RWPE2 (cell line): ENCODE results near the gene GDPD5.
A peak's percentile ranks its signal among the peaks of the same experiment; 100 is the strongest.

Experiments used
- ATAC-seq: fragments of 200-7000 bp; cut with Tn5 transposase; 3 replicates; pipeline ENCODE4 v1.9.1; 2021; ENCODE audit warnings: low read depth
- DNase-seq: peaks from one replicate; pipeline ENCODE4 v3.0.0-alpha.2; 2020; ENCODE audit warnings: low spot score
- H3K27ac ChIP-seq: fragments of 450-650 bp; 2 replicates; pipeline ENCODE4 v1.5.1; 2017; ENCODE audit warnings: mild to moderate bottlenecking; ENCODE audit not compliant: poor library complexity, severe bottlenecking
- H3K27me3 ChIP-seq: fragments of 250-450 bp; sonication (Bioruptor Pico); 2 replicates; pipeline ENCODE4 v1.5.1; 2021; ENCODE audit warnings: mild to moderate bottlenecking, moderate library complexity; ENCODE audit not compliant: insufficient read depth, poor library complexity, severe bottlenecking
- H3K36me3 ChIP-seq: fragments of 250-450 bp; sonication (Bioruptor Pico); 2 replicates; pipeline ENCODE4 v1.5.1; 2020; ENCODE audit warnings: low read depth, mild to moderate bottlenecking, moderate library complexity
- H3K4me1 ChIP-seq: fragments of 250-450 bp; sonication (Bioruptor Pico); 2 replicates; pipeline ENCODE4 v1.5.1; 2021; ENCODE audit warnings: mild to moderate bottlenecking, moderate library complexity; ENCODE audit not compliant: insufficient read depth, poor library complexity, severe bottlenecking
- H3K4me3 ChIP-seq: fragments of 250-450 bp; sonication (Bioruptor Pico); 2 replicates; pipeline ENCODE4 v1.5.1; 2021; ENCODE audit warnings: mild to moderate bottlenecking, moderate library complexity; ENCODE audit not compliant: severe bottlenecking
- H3K9me3 ChIP-seq: fragments of 250-450 bp; sonication (Bioruptor Pico); 2 replicates; pipeline ENCODE4 v1.5.1; 2021; ENCODE audit warnings: mild to moderate bottlenecking, moderate library complexity; ENCODE audit not compliant: severe bottlenecking
- TF ChIP-seq, protein P1 (sequence below): fragments of 450-650 bp; IDR thresholded peaks from one replicate; pipeline ENCODE4 v1.5.1; 2017; ENCODE audit warnings: mild to moderate bottlenecking, moderate library complexity; ENCODE audit not compliant: poor library complexity, severe bottlenecking

Gene GDPD5

GRCh38 chr11:75531325-75531724 is 5.6 kb upstream of the GDPD5 start:
- Histone ChIP-seq H3K4me1 (peaks cover 10% of the 10 kb centered on the region), H3K9me3 (no peaks in the 10 kb centered on the region), H3K27me3 (no peaks in the 10 kb centered on the region), H3K36me3 (no peaks in the 10 kb centered on the region), H3K27ac (no peak overlapping the region), H3K4me3 (no peak overlapping the region)
- TF ChIP-seq, protein P1, sequence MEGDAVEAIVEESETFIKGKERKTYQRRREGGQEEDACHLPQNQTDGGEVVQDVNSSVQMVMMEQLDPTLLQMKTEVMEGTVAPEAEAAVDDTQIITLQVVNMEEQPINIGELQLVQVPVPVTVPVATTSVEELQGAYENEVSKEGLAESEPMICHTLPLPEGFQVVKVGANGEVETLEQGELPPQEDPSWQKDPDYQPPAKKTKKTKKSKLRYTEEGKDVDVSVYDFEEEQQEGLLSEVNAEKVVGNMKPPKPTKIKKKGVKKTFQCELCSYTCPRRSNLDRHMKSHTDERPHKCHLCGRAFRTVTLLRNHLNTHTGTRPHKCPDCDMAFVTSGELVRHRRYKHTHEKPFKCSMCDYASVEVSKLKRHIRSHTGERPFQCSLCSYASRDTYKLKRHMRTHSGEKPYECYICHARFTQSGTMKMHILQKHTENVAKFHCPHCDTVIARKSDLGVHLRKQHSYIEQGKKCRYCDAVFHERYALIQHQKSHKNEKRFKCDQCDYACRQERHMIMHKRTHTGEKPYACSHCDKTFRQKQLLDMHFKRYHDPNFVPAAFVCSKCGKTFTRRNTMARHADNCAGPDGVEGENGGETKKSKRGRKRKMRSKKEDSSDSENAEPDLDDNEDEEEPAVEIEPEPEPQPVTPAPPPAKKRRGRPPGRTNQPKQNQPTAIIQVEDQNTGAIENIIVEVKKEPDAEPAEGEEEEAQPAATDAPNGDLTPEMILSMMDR: no peak
- no peak for ATAC-seq
- no peak for DNase-seq

- H3K4me3 ChIP-seq: no peak overlapping the region
- TF ChIP-seq, protein P1: no peak
- no peak for ATAC-seq
Measured at GRCh38 chr11:75530577-75530976, 4.8 kb upstream of the GDPD5 start.

DNA sequence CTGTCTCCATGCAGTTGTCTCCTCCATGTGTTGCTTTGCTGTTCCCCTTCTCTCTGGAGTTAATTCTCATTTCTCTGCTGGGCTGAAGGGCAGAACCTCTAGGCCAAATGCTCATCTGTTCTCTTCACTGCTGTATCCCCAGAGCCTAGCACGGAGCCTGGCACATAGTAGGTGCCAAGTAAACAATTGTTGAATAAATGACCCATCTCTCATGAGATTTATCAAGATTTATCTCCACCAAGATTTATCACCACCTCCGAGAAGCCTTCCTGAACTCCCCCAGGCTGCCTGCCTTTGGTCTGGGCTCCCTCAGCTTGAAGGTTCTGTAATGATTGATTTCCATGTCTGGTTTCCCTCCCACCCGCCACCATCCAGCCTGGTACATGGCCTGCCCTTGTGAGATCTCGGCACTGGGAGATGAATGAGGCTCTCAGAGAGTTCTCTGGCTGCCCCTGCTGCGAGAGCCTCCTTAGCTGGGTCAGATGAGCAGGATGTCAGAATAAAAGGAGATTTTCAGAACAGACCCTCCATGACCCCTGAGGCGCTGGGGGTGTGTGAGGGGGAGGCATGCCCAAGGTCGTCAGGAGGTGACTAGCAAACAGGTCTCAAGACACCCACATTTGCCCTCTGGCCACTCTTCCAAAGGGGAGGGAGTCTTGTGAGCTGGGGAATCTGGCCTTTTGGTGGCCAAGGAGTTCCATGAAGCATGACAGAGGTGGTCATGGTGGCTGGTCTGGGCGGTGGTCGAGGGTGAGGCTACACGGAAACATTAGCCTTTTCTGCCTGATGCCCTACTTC is 2.4 kb upstream of the GDPD5 start:
- H3K4me3 ChIP-seq: no peak overlapping the region
- TF ChIP-seq, protein P1: no peak
- DNase-seq: no peak
- no peaks in the 10 kb centered on the region for H3K36me3 ChIP-seq
- H3K4me1 ChIP-seq: no peaks in the 10 kb centered on the region
- H3K27ac ChIP-seq: no peak overlapping the region
- no peak for ATAC-seq
- H3K9me3 ChIP-seq: no peaks in the 10 kb centered on the region
- H3K27me3 ChIP-seq: no peaks in the 10 kb centered on the region

More at GRCh38 chr11:75530577-75530976, 4.8 kb upstream of the GDPD5 start:
- no peak for DNase-seq
- Histone ChIP-seq H3K9me3 (no peaks in the 10 kb centered on the region), H3K4me1 (peaks cover 10% of the 10 kb centered on the region), H3K27me3 (no peaks in the 10 kb centered on the region), H3K27ac (no peak overlapping the region), H3K36me3 (no peaks in the 10 kb centered on the region)

DNA sequence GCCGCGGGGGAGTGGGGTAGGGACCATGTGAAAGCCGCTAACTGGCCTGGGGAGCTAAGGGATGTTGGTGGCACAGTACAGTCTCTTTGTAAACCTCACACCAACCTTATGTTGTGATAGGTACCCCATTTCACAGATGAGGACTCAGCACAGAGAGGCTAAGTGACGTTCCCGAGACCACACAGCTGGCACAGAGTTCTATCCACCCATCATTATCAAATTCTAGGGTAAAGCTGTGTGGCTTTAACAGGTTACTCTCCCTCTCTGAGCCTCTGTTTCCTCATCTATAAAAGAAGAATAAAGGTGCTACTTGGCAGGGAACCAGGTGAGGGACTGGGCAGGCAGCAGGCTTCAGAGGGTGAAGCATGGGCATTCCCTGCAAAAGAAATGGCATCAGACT is 1.4 kb upstream of the GDPD5 start:
- H3K36me3 ChIP-seq: no peaks in the 10 kb centered on the region
- no peaks in the 10 kb centered on the region for H3K4me1 ChIP-seq
- DNase-seq (no peak), ATAC-seq (no peak)
- TF ChIP-seq, protein P1: no peak
- H3K27me3 ChIP-seq: no peaks in the 10 kb centered on the region
- no peak overlapping the region for H3K4me3 ChIP-seq
- H3K9me3 ChIP-seq: no peaks in the 10 kb centered on the region
- H3K27ac ChIP-seq: no peak overlapping the region

DNA sequence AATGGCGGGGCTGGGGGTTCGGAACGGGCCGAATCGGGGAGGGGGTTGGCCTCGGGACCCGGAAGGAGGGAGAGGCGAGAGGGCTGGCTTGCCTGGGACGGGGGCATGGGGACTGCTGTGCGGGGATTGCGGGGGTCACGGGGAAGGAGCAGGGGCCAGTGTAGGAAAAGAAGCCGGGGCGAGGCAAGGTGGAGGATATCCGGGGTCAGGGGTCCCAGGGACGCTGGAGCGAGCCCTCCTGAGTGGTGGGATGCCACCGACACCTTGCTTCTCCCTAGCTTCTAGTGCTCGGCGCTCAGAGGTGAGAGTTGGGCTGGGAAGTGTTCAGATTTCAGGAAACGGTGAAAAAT is 426 bp upstream of the GDPD5 start:
- TF ChIP-seq, protein P1: no peak
- peak overlapping the region; percentile 69 for H3K4me3 ChIP-seq
- no peaks in the 10 kb centered on the region for H3K4me1 ChIP-seq
- H3K9me3 ChIP-seq: no peaks in the 10 kb centered on the region
- no peak overlapping the region for H3K27ac ChIP-seq
- ATAC-seq: no peak
- DNase-seq: no peak
- H3K27me3 ChIP-seq: no peaks in the 10 kb centered on the region
- H3K36me3 ChIP-seq: no peaks in the 10 kb centered on the region
